Cardiac muscle cell (in vitro differentiated cells and primary cell): ENCODE measurements around the gene ING2. TPM values are rescaled to one million over a fixed set of nuclear protein-coding genes. Genes with fewer than 3 reads are reported as not detected.
"Not testable (repeated sequence)": the region's sequence is repeated elsewhere in the genome, so short reads cannot be mapped to it uniquely, and the experiment has no call there.

Experiments used
- DNase-seq, 2 donors: peaks; one replicate each; pipeline versions ENCODE4 v3.0.0 to v3.0.0-alpha.2; 2010 to 2017; ENCODE audit warnings: low read depth in 1 of 2, low spot score in 1 of 2
- H3K27ac ChIP-seq: fragments of 200-600 bp; sonication (generic); 2 replicates; pipeline ENCODE4 v1.5.1; 2016
- H3K27me3 ChIP-seq: fragments of 200-600 bp; sonication (generic); 2 replicates; pipeline ENCODE4 v1.6.0; 2016; ENCODE audit warnings: control low read depth
- H3K36me3 ChIP-seq: fragments of 200-600 bp; sonication (generic); 2 replicates; pipeline ENCODE4 v1.5.1; 2016; ENCODE audit warnings: control low read depth
- H3K4me1 ChIP-seq: fragments of 200-600 bp; sonication (generic); 2 replicates; pipeline ENCODE4 v1.8.1; 2017; ENCODE audit warnings: low read depth, mild to moderate bottlenecking, mixed run types
- H3K4me3 ChIP-seq: fragments of 200-600 bp; sonication (generic); 2 replicates; pipeline ENCODE4 v1.5.1; 2016; ENCODE audit warnings: mild to moderate bottlenecking
- H3K9me3 ChIP-seq: fragments of 200-600 bp; sonication (generic); 2 replicates; pipeline ENCODE4 v1.5.1; 2017; ENCODE audit warnings: low read depth, mild to moderate bottlenecking, control low read depth
- CTCF ChIP-seq: IDR thresholded peaks from 2 replicates; pipeline ENCODE4 v1.5.1; 2012; ENCODE audit warnings: low read depth, mild to moderate bottlenecking, low read length
- polyA plus RNA-seq: library from polyadenylated mRNA; unstranded; fragments of >200 nt; fragmentation: Nextera tagmentation; extraction: Ambion mirVana; gene quantifications from 2 replicates; pipeline ENCODE4 v1.2.1, GENCODE V29; 2016
- total RNA-seq: library from RNA; depleted of rRNA; stranded (reverse); fragments of >200 nt; gene quantifications from 2 replicates; pipeline ENCODE4 v1.2.3, GENCODE V29; 2016

The ING2 gene
- total and polyA plus RNA-seq, 2 experiments from 2014 or later, result 14.2 to 32.9 TPM

- TF ChIP-seq CTCF, result no peak
- DNase-seq, result peak in 1 of 2 donors; percentile 21
- Histone ChIP-seq H3K9me3 (no peaks in the 10 kb centered on the region), H3K27me3 (no peaks in the 10 kb centered on the region), H3K36me3 (no peaks in the 10 kb centered on the region), H3K27ac (no peak overlapping the region), H3K4me1 (no peaks in the 10 kb centered on the region), H3K4me3 (no peak overlapping the region)
Observed at GRCh38 chr4:183478123-183478522, 26.7 kb upstream of the ING2 start.

- H3K27ac ChIP-seq, result no peak overlapping the region
- H3K4me3 ChIP-seq, result no peak overlapping the region
- DNase-seq, result no peak
- no peak for TF ChIP-seq CTCF
- no peaks in the 10 kb centered on the region for H3K9me3 ChIP-seq
- no peaks in the 10 kb centered on the region for H3K27me3 ChIP-seq
- no peaks in the 10 kb centered on the region for H3K4me1 ChIP-seq
- H3K36me3 ChIP-seq, result no peaks in the 10 kb centered on the region
Observed at GRCh38 chr4:183478926-183479325, 25.9 kb upstream of the ING2 start.

GRCh38 chr4:183482515-183483095, 22.3 kb upstream of the ING2 start:
- H3K4me1 ChIP-seq, H3K27me3 ChIP-seq, H3K36me3 ChIP-seq, H3K9me3 ChIP-seq, H3K27ac ChIP-seq, DNase-seq, H3K4me3 ChIP-seq: not testable (repeated sequence)

GRCh38 chr4:183483997-183484396, 20.9 kb upstream of the ING2 start:
- DNase-seq, result no peak
- no peak for TF ChIP-seq CTCF
- H3K27me3 ChIP-seq, result no peaks in the 10 kb centered on the region
- H3K36me3 ChIP-seq, result no peaks in the 10 kb centered on the region
- H3K9me3 ChIP-seq, result no peaks in the 10 kb centered on the region
- H3K4me3 ChIP-seq, result no peak overlapping the region
- no peaks in the 10 kb centered on the region for H3K4me1 ChIP-seq
- H3K27ac ChIP-seq, result no peak overlapping the region

- H3K36me3 ChIP-seq, result no peaks in the 10 kb centered on the region
- no peak for TF ChIP-seq CTCF
- no peak overlapping the region for H3K27ac ChIP-seq
- H3K4me1 ChIP-seq, result no peaks in the 10 kb centered on the region
- no peak overlapping the region for H3K4me3 ChIP-seq
- DNase-seq, result no peak
- H3K9me3 ChIP-seq, result no peaks in the 10 kb centered on the region
- H3K27me3 ChIP-seq, result no peaks in the 10 kb centered on the region
Observed at GRCh38 chr4:183485411-183486160, 19.3 kb upstream of the ING2 start.

- Histone ChIP-seq H3K27ac (no peak overlapping the region), H3K9me3 (no peaks in the 10 kb centered on the region), H3K36me3 (no peaks in the 10 kb centered on the region), H3K4me1 (no peaks in the 10 kb centered on the region), H3K27me3 (no peaks in the 10 kb centered on the region), H3K4me3 (no peak overlapping the region)
- no peak for DNase-seq
- no peak for TF ChIP-seq CTCF
Observed at GRCh38 chr4:183492791-183493222, 12.1 kb upstream of the ING2 start.
